Activated B cell treated with CpG ODN at 0.5 μM for 24 hours (primary cell): ENCODE data around the gene GCHFR. TPM values are rescaled to one million over a fixed set of nuclear protein-coding genes. Genes with fewer than 3 reads are reported as not detected.
A peak's percentile ranks its signal among the peaks of the same experiment; 100 is the strongest.

Source experiments
- ATAC-seq: fragments of 200-7000 bp; cut with Tn5 transposase; one replicate; pipeline ENCODE4 v1.10.0; 2021; ENCODE audit warnings: low read depth, mild to moderate bottlenecking, moderate library complexity
- CTCF ChIA-PET: fragments of 350-600 bp; sonication (Branson Sonifier 250); formaldehyde crosslinking; loops from one replicate; lab custom pipeline; 2021; ENCODE audit warnings: antibody characterized with exemption; lab: Charles Lee
- POLR2A ChIA-PET: fragments of 350-600 bp; sonication (Branson Sonifier 250); formaldehyde crosslinking; loops from one replicate; lab custom pipeline; 2021; ENCODE audit warnings: antibody characterized with exemption; lab: Charles Lee
- DNase-seq: peaks from one replicate; pipeline ENCODE4 v3.0.0; 2022
- H3K27ac Mint-ChIP-seq: one replicate; pipeline ENCODE4 v1.8.0; 2020; ENCODE audit warnings: mixed read lengths
- H3K27me3 Mint-ChIP-seq: one replicate; pipeline ENCODE4 v1.8.0; 2021; ENCODE audit warnings: mixed read lengths
- H3K36me3 Mint-ChIP-seq: one replicate; pipeline ENCODE4 v1.8.0; 2021; ENCODE audit warnings: low read depth, mixed read lengths
- H3K4me1 Mint-ChIP-seq: one replicate; pipeline ENCODE4 v1.8.0; 2021; ENCODE audit warnings: mixed read lengths
- H3K4me3 Mint-ChIP-seq: one replicate; pipeline ENCODE4 v1.8.0; 2020; ENCODE audit warnings: mild to moderate bottlenecking, mixed read lengths
- H3K9me3 Mint-ChIP-seq: one replicate; pipeline ENCODE4 v1.8.0; 2020; ENCODE audit warnings: mixed read lengths
- CTCF ChIP-seq: fragments of 200-600 bp; IDR thresholded peaks from one replicate; pipeline ENCODE4 v1.8.0; 2022; ENCODE audit warnings: antibody characterized with exemption, mild to moderate bottlenecking
- intact Hi-C: fragments of 100-400 bp; cut with micrococcal nuclease; formaldehyde crosslinking; loops from one replicate; pipeline ENCODE4 v1.15.1; 2024
- total RNA-seq: library from RNA; stranded (reverse); gene quantifications from 2 replicates; pipeline ENCODE4 v1.2.3, GENCODE V29; 2022

The GCHFR gene
- total RNA-seq, 1 donor from 2014 or later = 21.1 TPM

DNA sequence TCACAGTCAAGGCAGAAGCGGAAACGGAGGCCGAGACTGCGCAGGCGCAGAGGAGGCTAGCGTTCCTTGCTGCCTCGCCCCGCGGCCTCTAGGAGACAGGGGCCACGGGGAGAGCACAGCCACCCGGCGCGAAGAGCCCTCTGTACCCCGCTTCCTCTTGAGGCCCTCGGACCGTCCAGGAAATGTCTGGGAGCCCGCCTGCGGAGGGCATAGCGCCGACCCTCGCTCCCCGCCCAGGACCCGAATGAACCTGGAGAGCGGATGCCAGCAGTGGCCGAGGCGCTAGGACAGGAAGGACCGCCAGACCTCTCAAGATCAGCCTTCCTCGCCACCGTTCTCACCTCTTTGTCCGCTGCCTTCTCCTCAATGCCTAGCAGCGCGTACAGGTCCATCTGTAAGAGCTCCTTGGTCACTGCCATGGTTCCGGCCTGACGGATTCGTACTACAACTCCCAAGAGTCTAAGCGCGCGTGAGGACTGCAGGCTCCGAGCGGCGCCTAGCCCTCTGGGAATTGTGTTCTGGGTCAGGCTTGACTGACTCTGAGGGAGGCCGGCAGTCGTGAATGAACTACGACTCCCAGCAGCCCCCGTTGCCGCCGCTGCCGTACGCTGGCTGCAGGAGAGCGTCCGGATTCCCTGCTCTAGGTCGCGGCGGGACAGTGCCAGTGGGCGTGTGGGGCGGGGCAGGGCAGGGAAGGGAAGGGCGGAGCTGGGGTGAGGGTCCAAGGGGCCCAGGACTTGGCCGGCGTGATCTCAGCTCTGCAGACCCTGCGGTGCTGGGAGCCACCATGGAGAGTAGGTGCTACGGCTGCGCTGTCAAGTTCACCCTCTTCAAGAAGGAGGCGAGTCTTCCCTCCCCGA, 43.4 kb downstream of the GCHFR start, which contains the start of the genes DNAJC17 and ZFYVE19:
DNAJC17 (minus strand) TSS at position 446 of the 860 bp plus-strand sequence; CDS start at position 419, 27 bp downstream.
ZFYVE19 (plus strand) TSS at position 62 of the 860 bp plus-strand sequence; CDS start at position 563, 501 bp downstream.
- H3K9me3 Mint-ChIP-seq = no peaks in the 10 kb centered on the region
- peak within 1 kb of the TSS; percentile 99 for H3K4me3 Mint-ChIP-seq
- ATAC-seq = peak; percentile 96
- peaks cover 34% of the 10 kb centered on the region for H3K36me3 Mint-ChIP-seq
- intact Hi-C loops = loop anchor here (1.0 to 2.0 kb wide), 11 partner anchors 37 to 646 kb away; partner anchors contain the start of genes BAHD1, BUB1B, C15orf62 and CCDC32
- ChIA-PET POLR2A (interaction anchor here (0.8 to 2.1 kb wide), 10 partner anchors 25 to 238 kb away, joined by 3 to 17 read pairs (median 3); partner anchors contain the start of genes C15orf62, CHAC1, RAD51 and RPUSD2), CTCF (interaction anchor here (1.5 to 2.0 kb wide), 3 partner anchors 8 to 87 kb away, joined by 3 to 7 read pairs (median 5); partner anchors contain the start of gene VPS18)
- no peak for TF ChIP-seq CTCF
- peak within 1 kb of the TSS; percentile 100 for H3K27ac Mint-ChIP-seq
- peaks cover 24% of the 10 kb centered on the region for H3K4me1 Mint-ChIP-seq
- H3K27me3 Mint-ChIP-seq = no peaks in the 10 kb centered on the region
- peak; percentile 87 for DNase-seq

DNA sequence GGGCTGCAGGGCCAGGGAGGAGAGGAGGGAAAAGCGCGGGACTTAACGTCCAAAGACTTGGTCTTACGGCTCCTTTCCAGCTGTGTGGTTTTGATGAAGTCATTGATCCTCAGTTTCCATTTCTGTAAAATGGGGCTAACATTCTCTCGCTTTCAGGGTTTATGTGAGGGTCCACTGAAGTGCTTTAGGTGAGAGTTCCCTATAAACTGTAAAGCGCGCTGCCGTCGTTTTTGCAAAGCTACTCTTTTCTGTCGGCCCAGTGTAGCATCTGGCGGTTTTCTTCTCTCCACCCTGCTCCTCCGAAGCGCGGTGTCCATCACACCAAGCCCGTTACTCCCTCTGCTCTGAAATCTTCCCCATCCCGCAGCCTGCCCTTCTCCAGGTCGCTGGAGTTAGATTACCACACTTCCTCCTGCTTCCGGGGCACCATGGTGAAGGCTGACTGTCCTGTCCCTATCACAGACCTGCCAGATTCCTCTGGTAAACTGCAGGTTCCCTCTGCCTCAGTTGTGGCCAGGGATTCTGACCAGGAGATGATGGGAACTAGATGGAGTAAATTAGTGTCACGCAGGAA, 44.1 kb downstream of the GCHFR start:
- ATAC-seq = no peak
- intact Hi-C loops = loop anchor here (1.0 to 2.0 kb wide), 11 partner anchors 36 to 647 kb away; partner anchors contain the start of genes BAHD1, BUB1B, C15orf62 and CCDC32
- H3K4me1 Mint-ChIP-seq = peaks cover 21% of the 10 kb centered on the region
- peak overlapping the region; percentile 99 for H3K4me3 Mint-ChIP-seq
- H3K36me3 Mint-ChIP-seq = peaks cover 35% of the 10 kb centered on the region
- H3K27me3 Mint-ChIP-seq = no peaks in the 10 kb centered on the region
- DNase-seq = no peak
- ChIA-PET CTCF (interaction anchor here (1.5 to 1.6 kb wide), 2 partner anchors 8 to 86 kb away, joined by 3 to 5 read pairs; partner anchors contain the start of gene VPS18), POLR2A (interaction anchor here (0.8 to 2.1 kb wide), 6 partner anchors 38 to 239 kb away, joined by 3 to 17 read pairs (median 6); partner anchors contain the start of genes C15orf62, CHAC1, RAD51 and RPUSD2)
- H3K27ac Mint-ChIP-seq = peak overlapping the region; percentile 100
- no peak for TF ChIP-seq CTCF
- no peaks in the 10 kb centered on the region for H3K9me3 Mint-ChIP-seq

- H3K4me1 Mint-ChIP-seq = peaks cover 21% of the 10 kb centered on the region
- ChIA-PET POLR2A (no interaction called here), CTCF (no interaction called here)
- DNase-seq (no peak), ATAC-seq (no peak)
- intact Hi-C loops = no loop called here
- H3K9me3 Mint-ChIP-seq = no peaks in the 10 kb centered on the region
- H3K27me3 Mint-ChIP-seq = no peaks in the 10 kb centered on the region
- no peak for TF ChIP-seq CTCF
- peaks cover 41% of the 10 kb centered on the region for H3K36me3 Mint-ChIP-seq
- peak overlapping the region; percentile 99 for H3K4me3 Mint-ChIP-seq
- H3K27ac Mint-ChIP-seq = no peak overlapping the region
These were observed 45.1 kb downstream of the GCHFR start for GRCh38 chr15:40808861-40809450.

GRCh38 chr15:40812721-40813425, 49.0 kb downstream of the GCHFR start:
- ATAC-seq (no peak), DNase-seq (no peak)
- Mint-ChIP-seq H3K9me3 (no peaks in the 10 kb centered on the region), H3K4me3 (no peak overlapping the region), H3K36me3 (peaks cover 47% of the 10 kb centered on the region), H3K27ac (no peak overlapping the region), H3K27me3 (no peaks in the 10 kb centered on the region), H3K4me1 (peaks cover 8% of the 10 kb centered on the region)
- ChIA-PET CTCF (interaction anchor here (1.5 kb wide), 1 partner anchor 46 kb away, joined by 3 read pairs; no protein-coding TSS in a partner anchor), POLR2A (no interaction called here)
- intact Hi-C loops = no loop called here
- TF ChIP-seq CTCF = no peak
